Upper lobe of left lung (tissue), 4 donors: ENCODE measurements around the gene IL22RA1.

ENCODE experiments used
- POLR2A ChIP-seq, 4 donors: fragments of 450-650 bp; IDR thresholded peaks; one replicate each; pipeline ENCODE4 v1.5.1; 2016 to 2017; ENCODE audit warnings: antibody characterized with exemption in 4 of 4, mild to moderate bottlenecking in 2 of 4
- POLR2AphosphoS5 ChIP-seq, 2 donors: sonication (generic); formaldehyde crosslinking; IDR thresholded peaks; one replicate each; pipeline ENCODE4 v1.5.1; 2017; ENCODE audit warnings: antibody characterized with exemption in 2 of 2
- TF ChIP-seq, protein P1 (sequence below), 6 experiments: fragments of 450-650 bp in 4 of 6; fragments of 200-600 bp in 2 of 6; sonication (generic) in 2 of 6; IDR thresholded peaks; one replicate each; pipeline ENCODE4 v1.5.1; 2016 to 2019; ENCODE audit warnings: antibody characterized with exemption in 6 of 6

DNA sequence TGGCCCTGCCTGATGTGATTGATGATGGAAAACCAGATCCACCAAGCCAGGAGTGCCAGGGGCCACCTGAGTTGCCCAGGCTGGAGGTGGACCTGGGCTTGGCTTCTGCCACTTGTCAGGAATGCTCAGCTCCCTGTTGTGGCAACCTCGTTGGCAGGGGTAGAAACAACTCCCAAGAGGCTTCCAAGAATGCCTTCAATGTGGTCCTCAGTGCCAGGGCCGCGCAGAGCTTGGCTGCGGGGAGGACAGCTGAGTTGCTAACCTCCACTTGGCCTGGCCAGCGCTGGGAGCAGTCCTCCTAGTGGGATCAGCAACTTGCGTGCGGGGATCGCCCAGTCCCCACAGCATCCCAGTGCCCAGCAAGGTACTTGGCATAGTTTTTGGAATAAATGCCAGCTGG lies 40.0 kb downstream of the IL22RA1 start:
- TF ChIP-seq POLR2A (IDR thresholded peaks at IDR 0.05) (no peak), POLR2AphosphoS5 (IDR thresholded peaks at IDR 0.05) (no peak)
- TF ChIP-seq, protein P1, sequence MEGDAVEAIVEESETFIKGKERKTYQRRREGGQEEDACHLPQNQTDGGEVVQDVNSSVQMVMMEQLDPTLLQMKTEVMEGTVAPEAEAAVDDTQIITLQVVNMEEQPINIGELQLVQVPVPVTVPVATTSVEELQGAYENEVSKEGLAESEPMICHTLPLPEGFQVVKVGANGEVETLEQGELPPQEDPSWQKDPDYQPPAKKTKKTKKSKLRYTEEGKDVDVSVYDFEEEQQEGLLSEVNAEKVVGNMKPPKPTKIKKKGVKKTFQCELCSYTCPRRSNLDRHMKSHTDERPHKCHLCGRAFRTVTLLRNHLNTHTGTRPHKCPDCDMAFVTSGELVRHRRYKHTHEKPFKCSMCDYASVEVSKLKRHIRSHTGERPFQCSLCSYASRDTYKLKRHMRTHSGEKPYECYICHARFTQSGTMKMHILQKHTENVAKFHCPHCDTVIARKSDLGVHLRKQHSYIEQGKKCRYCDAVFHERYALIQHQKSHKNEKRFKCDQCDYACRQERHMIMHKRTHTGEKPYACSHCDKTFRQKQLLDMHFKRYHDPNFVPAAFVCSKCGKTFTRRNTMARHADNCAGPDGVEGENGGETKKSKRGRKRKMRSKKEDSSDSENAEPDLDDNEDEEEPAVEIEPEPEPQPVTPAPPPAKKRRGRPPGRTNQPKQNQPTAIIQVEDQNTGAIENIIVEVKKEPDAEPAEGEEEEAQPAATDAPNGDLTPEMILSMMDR (IDR thresholded peaks at IDR 0.05) = no peak
